Stimulated activated CD8-positive, alpha-beta memory T cell treated with anti-CD3 and anti-CD28 coated beads, Interleukin-2, amount 100 ng/mL, for 1 hour (primary cell): ENCODE measurements around the gene UBR4.

Experiments used
- DNase-seq, 2 donors: peaks; one replicate each; pipeline ENCODE4 v3.0.0-alpha.2; 2020; ENCODE audit warnings: low read depth in 2 of 2

Gene UBR4

DNA sequence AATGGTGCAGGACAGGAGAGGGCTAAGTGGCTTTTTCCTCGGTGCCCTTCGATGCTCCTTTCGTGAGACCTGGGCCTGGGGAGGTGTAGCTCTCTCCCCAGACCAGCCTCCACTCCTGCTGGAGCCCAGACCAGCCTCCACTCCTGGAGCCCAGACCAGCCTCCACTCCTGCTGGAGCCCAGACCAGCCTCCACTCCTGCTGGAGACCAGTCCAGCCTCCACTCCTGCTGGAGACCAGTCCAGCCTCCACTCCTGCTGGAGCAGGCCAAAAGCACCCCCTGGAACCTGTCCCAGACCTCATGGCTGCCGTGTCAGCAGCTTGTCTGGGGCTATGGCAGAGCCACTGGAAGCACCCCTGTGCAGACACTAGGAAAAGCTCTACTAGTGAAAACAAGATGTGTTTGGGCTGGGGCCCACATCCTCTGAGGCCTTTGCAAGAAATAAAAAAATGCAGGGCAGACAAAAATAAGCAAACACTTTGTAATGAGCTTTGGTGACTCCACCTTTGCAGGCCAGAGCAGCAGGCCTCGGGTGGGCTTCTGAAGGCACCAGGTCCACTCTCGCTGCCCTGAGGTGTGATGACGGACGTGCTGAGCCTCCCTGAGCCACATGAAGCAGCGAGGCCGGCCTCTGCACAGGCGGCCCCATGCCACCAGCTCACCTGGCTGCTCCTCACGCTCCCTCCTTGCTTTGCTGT, 137.6 kb downstream of the UBR4 start:
- DNase-seq: no peak

DNA sequence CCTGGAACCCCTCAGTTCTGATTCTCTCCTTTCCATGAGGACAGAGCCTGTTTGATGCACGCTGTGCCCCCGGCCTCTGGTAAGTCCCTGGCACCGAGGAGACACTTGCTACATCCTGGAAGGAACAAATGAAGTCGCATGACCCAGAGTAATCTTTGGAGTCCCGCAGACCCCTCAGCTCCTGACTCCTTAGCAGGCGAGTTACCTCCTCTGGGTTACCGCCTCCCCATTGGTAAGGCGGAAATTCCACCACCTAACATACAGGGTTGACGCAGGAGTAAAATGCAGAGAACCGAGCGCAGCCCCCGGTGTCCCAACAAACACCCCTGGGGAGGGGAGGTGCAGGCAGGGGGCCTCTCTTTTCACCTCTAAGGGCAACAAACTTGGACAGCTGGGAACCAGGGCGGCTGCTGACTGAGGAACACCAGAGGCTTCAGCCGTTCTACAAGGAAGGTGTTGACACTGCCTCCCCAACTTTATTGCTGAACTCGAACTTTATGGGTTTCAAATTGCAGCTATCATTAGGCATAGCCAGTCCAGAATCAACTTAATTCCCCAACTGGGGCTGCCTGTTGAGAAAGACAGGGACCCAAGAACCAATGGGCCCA, 138.3 kb downstream of the UBR4 start:
- no peak for DNase-seq

DNA sequence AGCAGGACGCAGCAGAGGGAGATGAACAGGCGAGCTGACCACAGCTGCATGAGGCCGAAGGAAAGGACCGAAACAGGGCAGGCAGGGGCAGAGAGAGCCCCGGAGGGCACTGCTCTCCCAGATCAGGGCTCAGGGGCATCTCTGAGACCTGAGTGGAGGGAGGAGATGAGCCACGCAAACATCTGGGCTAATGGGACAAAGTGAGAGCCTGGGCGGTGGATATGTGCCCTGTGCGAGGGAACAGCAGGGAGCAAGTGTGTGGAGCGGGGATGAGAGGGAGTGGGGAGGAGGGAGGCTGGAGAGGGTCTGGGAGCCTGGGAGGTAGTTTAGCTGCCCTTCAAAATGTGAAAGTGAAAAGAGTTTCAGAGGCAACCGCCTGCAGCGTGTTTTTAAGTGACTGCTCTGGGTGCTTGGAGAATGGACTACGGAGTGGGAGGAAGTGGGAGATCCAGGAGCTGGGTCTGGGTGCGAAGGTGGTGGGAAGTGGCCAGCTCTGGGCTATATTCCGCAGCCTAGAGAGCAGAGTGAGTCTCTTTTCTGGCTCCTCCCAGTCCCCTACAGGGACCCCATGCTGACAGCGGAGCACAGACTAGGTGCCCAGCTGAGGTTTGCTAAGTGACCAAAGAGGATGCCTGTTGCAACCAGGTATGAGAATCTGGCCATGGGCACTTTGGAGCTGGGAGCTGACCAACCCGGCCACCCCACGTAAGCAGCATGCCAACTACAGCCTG, 139.0 kb downstream of the UBR4 start:
- no peak for DNase-seq

DNA sequence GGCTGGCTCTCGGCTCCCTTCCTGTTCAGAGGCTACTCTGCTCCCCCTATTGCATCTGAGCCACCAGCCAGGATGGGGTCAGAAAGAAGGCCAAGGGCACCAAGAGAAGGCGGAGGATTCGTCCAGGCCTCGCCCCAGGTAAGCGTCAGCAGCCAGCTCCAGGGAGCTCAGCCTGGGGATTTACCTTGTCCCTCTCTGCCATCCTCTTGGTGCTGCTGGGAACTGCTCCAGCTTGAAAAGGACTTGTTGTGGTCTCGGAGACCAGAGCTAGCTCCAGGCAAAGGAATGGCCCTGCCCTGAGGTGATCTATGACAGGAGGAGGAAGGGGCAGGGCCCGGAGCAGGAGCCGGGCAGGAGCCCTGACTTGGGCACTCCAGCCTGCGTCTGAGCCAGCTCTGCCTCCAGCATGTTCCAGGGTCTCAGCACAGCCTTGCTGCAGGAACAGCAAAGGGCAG, 139.8 kb downstream of the UBR4 start:
- no peak for DNase-seq

DNA sequence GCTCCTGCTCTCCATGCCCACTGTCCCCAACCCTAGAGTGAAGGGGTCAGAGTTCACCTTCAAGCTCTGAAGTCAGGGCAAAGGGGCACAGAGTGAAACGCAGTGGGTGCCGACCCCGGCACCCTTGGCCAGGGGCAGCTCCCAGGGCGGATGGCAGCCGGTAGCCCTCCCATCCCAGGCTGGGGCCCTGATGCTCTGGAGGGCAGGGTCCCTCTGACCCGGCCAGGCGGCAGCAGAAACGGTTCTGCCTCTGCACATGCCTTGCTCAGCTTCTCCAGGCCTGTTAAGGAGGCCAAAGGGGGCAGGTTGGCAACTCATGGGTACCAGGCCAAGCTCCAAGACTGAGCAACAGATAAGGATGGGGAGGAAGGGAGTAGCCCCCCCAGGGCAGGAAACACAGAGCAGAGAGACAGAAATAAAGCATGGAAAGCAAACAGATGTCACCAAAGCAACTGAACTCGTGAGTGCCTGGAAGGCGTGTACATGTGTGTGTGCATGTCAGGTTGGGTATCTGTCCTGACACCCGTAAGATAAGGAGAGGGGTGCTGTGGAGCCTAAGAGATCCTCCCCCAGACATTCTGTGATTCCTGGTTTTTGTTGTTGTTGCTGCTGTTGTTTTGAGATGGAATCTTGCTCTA, 141.3 kb downstream of the UBR4 start:
- DNase-seq: no peak

DNA sequence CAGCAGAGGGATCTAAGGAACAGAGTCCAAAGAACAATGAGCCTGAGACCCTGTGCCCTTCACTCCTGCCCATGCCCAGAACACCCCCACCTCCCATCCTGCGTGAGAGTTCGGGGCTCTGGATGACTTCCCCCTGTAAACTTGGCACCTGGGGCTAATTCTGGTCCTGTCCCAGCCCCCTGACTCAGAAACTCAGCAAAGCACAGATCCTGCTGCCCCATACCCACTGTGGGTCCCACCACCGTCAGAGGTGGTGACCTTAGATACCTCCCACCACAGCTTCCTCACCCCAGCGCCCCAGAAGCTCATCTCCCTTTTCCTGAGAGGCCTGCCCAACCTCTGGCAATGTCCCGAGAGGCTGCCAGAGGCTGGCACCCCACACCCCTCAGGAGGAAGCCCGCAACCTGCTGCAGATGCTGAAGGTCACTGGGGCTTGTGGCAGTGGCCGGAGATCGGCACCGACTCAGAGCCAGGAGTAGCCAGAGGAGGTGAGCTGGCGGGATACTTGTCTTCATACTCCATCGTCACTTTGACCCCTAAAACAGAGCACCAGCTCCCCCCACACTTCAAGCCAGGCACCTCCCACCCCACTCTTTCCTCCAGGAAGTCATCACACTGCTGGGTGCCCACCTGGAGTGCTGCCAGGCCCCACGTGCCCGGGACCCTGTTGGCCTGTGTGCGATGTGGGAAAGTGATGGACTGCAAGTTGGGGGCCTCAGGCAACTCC, 142.0 kb downstream of the UBR4 start:
- DNase-seq: no peak

DNA sequence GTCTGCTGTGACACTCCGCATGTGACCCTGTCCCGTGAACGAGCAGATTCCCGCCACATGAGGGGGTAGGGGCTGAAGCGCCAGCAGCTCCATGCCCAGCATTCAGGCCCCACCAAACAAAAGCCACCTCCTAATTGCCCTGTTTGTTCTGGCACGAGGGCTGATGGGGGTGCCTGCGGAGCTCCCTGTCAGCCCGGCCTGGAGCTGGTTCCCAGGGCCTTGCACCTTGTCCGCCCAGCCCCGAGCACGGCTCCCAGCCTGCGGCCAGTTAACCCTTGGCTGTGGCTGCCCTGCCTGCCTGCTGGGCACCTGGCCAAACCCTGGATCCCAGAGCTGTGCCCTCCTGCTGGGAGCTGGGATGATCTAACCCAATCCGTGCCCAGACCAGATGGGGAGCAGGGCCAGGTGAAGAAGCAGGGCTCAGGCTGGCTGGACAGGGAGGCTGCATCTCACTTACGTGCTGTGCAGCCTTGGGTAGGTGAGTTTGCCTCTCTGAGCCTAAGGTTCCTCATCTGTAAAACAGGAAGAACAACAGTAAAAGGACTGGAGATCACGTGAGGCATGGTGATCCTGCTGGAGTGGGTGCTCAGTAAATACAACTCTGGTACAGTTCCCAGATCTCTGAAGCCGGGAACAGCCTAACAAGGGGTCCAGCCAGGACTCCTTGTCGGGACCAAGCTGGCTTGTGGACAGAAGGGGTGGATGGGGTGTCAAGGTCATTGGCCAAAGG, 142.7 kb downstream of the UBR4 start:
- no peak for DNase-seq

DNA sequence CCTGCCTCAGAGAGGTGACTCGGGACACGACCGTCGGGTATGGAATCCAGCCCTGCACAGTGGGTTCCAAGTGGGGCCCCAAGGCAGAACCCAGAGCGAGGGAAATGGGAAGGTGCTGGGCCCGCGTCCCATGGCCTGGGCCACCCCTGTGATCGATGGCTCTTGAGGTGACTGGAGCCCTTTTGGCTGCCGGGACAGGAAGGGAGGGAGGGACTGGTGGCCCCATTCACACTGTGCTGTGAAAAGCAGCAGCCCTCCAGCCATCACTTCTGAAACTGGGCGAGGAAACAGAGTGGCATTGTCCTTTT, 143.2 kb downstream of the UBR4 start:
- no peak for DNase-seq

DNA sequence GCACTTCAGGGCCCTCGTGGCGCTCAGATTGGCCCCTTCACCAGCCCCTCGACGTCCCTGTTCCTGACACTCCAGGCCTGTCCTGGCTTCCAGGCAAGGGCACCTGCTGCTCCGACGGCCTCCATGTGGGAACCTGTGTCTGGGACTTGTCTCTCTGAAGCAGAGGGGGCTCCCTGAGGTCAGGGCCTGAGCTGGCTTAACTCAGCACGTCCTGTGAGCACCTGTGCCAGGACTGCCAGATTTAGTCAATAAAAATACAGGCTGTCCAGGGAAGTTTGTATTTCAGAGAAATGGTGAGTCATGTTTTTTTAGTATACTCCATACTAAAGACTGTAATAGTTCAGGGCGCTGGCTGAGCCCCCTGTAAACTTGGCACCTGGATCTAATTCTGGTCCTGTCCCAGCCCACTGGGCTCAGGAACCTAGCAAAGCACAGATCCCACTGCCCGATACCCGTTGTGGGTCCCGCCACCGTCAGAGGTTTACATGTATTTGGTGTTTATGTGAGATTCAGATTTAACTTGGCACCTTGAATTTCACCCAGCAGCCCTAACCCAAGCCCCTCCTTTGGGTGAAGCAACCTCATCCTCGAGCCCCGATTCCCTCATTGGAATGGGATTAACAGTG, 143.7 kb downstream of the UBR4 start:
- DNase-seq: no peak

DNA sequence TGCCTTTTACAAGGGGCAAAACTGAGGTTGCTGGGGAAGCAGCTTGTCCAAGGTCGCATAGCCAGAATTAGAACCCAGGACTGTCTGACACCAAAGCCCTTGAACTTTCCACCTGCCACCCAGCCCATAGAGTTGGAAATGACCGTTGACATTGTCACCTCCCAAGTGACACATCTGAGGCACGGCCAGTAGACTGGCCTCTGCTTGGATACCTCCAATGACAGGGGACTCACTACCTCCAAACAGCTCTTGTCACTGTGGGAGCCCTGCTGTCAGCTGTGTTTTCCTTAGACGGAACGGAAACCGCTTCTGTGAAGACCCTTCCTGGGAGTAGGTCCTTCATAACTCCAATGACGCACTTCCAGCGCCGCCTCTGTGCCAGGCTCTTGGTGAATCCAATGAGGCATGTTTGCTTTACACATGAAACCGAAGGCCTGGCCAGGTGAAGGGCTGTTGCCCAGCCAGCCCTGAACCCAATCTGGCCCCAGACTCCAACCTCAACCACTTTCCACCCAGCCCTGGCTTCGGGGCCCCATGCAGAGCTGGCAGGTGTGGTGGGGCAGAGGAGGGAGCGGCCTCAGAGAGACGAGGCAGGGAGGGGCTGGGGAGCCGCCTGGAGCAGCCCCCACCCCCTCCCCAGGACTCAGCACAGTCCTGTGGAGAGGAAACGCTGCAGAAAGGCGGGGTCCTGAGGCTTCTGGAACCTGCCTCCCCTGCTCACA, 144.4 kb downstream of the UBR4 start:
- no peak for DNase-seq

DNA sequence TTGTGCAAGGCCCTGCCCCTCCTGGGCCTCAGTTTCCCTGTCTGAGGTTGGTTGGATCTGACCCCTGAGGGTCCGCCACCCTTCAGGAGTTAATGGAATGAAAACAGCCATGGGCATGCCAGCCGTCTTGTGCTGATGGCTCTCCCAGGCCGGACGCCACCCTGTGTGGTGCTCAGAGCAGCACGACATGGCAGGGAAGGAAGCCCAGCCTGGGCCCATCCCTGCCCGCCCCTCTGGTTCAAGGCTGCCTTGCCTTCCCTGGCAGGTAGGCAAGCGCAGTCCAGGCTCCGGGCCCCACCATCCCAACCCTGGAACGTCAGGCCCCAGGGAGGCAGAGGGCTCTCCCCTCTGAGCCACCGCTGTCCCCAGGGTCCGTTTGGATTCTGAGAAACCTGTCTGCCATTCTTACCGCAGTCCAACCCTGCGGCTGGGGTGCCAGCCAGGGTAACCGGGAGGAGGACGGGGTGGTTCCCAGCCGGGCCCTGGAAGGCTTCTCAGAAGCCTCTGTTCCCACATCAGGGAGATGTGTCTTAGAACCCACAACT, 145.1 kb downstream of the UBR4 start:
- no peak for DNase-seq

DNA sequence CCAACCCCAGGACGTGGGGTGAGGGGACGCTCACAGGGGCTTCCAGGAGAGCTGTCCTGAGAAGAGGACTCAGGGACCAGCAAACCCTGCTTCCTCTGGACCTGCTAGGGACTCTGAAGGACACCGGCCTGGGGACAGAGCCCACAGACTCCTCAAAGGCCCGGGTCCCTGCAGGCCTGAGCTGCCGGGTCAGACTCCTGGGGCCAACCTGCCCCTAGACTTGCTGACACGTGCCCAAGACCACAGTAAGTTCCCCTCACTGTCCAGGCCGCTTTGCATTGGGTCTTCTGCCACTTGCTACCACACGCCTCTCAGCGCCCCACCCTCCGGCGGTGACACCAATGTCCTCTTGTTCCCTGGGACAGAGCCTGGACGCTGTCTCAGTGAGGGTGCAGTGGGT, 146.9 kb downstream of the UBR4 start:
- no peak for DNase-seq

DNA sequence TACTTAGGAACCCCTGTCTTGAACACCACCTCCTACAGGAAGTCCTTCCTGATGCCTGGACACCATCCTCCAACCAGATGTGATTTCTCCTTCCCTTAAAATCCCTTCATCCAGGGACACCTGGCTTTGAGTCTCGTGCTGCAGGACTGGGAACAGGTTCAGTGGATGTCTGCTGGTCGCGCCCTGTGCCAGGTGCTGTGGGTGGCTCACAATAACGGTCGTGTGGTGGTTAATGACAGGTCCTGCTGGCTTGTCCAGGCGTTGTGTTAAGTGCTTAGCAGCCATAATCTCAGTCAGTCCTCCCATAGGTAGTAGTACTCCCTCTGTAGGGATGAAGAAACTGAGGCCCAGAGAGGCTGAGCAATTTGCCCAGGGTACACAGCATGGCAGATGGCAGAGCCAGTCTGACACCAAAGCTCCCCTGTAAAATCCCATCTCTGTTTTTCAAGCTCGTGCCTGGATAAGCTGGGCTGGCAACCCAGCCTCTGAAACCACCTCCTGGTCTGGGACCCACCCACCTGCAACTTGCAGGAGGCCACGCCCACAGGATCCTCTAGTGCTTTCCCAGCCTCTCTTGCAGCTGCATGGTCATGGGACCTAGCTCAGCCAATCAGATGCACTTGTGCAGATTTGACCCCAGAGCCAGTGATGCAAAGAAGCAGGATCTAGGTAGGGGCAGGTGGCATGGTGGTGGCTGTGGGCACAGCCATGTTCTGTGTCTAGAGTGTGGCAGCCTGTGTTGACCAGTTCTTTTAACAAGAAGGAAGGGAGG, 147.6 kb downstream of the UBR4 start:
- DNase-seq: no peak

DNA sequence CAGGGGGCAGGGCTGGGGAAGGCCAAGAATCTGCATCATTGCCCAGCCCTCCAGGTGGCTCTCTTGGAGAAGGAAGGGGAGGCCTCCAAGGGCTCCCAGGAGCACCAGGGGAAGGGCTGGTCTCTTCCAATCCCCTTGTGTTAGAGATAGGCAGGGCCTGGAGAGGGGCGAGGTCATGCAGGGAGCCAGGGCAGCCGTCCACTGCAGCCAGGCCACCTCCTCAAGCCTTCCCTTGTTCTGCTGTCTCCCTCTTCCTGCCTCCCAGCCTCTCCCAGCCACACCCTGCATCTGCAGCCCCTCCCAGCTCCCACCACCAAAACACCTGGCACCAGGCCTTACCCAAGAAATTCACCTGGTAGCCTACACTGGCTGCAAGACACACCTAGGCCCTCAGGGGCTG, 148.3 kb downstream of the UBR4 start:
- no peak for DNase-seq

DNA sequence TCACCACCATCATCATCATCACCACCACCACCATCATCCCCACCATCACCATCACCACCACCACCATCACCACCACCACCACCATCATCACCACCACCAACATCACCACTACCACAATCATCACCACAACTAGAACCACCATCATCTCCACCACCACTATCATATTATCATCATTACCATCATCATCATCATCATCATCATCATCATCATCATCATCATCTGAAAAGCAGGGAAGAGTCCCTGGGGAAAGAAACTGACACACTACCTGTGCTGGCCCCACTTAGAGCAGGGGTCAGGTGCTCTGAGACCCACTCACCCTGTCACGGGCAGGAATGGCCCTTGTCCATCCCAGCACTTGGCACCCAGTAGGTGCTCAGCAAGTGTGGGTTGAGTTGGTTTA, 148.7 kb downstream of the UBR4 start:
- no peak for DNase-seq

DNA sequence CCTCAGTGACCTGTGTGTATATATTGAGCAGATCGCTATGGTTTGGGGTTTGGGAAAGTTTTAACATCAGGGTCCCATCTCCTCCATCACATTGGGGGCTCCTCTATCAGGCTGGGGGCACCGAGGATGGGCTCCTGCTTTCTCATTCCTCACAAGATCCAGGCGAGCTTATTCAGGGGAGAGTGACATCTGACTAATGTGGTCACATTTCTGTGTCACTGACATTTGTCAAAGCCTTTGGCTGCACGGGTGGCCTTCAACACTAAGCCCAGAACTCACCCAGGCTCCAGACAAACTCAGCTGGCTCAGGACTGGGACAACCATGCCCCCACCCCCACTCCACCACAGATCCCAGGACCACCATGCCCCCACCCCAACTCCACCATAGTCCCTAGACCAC, 150.3 kb downstream of the UBR4 start:
- DNase-seq: no peak

DNA sequence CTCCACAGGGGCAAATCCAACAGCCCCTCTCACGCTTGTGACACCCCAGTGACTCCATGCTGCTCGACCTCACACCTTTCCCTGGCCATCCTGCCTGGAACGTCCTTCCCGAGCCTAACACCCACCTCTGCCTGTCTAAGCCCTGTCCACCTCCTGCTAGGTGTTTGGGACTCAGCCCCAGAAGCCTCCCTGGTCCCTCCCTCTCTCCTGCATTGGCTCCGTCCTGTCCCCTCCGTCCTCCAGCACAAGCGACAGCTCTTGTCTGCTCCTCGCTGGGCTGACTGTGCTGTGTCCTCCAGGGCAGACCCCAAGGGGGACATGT, 151.6 kb downstream of the UBR4 start:
- no peak for DNase-seq

DNA sequence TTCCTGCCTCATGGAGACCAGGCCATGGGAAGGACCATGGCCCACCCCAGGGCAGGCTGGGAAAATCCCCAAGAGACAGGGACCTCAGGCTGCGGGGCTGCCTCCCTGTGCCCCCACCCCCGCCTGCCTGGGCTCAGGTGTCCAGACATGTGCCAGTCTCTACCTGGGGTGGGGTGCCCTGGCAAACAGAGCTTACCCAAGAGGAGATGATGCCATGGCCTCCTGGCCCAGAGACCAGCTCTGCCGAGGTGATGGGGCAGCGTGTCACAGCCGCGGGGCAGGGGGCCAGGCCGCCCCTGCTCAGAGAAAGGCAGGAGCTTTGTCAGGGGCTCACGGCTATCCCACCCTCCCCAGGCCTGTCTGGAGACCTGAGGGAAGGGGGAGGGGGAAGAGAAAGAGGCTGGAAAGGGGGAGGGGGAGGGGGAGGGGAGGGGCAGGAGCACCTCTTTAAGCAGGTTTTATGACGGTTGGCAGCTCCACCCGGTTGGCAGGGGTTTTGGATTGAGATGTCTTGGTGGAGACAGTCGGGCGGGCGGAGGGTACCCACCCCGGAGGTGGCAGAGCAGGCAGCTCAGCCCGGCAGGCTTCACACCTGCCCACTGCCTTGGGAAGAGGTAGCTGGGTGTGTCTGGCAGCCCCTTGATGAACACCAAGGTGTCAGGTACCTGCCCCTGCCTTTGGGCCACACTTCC, 152.1 kb downstream of the UBR4 start:
- DNase-seq: no peak
